ENCODE measurements around the gene ADAMTSL3. TPM values are rescaled to one million over a fixed set of nuclear protein-coding genes. Genes with fewer than 3 reads are reported as not detected.

The ADAMTSL3 gene
- total RNA-seq, 1 donor from 2014 or later, result 0.32 TPM

- TF ChIP-seq CTCF (IDR thresholded peaks at IDR 0.05; ENCODE audit: partially characterized antibody, unreplicated experiment), result no peak
- H3K36me3 Mint-ChIP-seq (ENCODE audit: unreplicated experiment), result no peaks in the 10 kb centered on the region
- peaks cover 1% of the 10 kb centered on the region for H3K27me3 Mint-ChIP-seq (ENCODE audit: unreplicated experiment)
- no peak overlapping the region for H3K4me3 Mint-ChIP-seq (ENCODE audit: unreplicated experiment)
- no peak overlapping the region for H3K27ac Mint-ChIP-seq (ENCODE audit: unreplicated experiment)
- no peaks in the 10 kb centered on the region for H3K4me1 Mint-ChIP-seq (ENCODE audit: low read depth, unreplicated experiment)
- DNase-seq, result no peak
- H3K9me3 Mint-ChIP-seq (ENCODE audit: unreplicated experiment), result no peaks in the 10 kb centered on the region
Measured at GRCh38 chr15:83710452-83710851, 56.5 kb downstream of the ADAMTSL3 start.

GRCh38 chr15:83711236-83711635 is 57.3 kb downstream of the ADAMTSL3 start:
- Mint-ChIP-seq H3K4me3 (ENCODE audit: unreplicated experiment) (no peak overlapping the region), H3K36me3 (ENCODE audit: unreplicated experiment) (no peaks in the 10 kb centered on the region), H3K27me3 (ENCODE audit: unreplicated experiment) (peaks cover 1% of the 10 kb centered on the region), H3K4me1 (ENCODE audit: low read depth, unreplicated experiment) (no peaks in the 10 kb centered on the region), H3K9me3 (ENCODE audit: unreplicated experiment) (no peaks in the 10 kb centered on the region), H3K27ac (ENCODE audit: unreplicated experiment) (no peak overlapping the region)
- no peak for DNase-seq
- TF ChIP-seq CTCF (IDR thresholded peaks at IDR 0.05; ENCODE audit: partially characterized antibody, unreplicated experiment), result no peak

- Mint-ChIP-seq H3K9me3 (ENCODE audit: unreplicated experiment) (no peaks in the 10 kb centered on the region), H3K36me3 (ENCODE audit: unreplicated experiment) (no peaks in the 10 kb centered on the region), H3K4me1 (ENCODE audit: low read depth, unreplicated experiment) (no peaks in the 10 kb centered on the region), H3K27ac (ENCODE audit: unreplicated experiment) (no peak overlapping the region), H3K27me3 (ENCODE audit: unreplicated experiment) (peaks cover 1% of the 10 kb centered on the region), H3K4me3 (ENCODE audit: unreplicated experiment) (no peak overlapping the region)
- DNase-seq, result no peak
- no peak for TF ChIP-seq CTCF (IDR thresholded peaks at IDR 0.05; ENCODE audit: partially characterized antibody, unreplicated experiment)
Measured at GRCh38 chr15:83713242-83713641, 59.3 kb downstream of the ADAMTSL3 start.

GRCh38 chr15:83714939-83715628 is 61.2 kb downstream of the ADAMTSL3 start:
- DNase-seq, result no peak
- H3K36me3 Mint-ChIP-seq (ENCODE audit: unreplicated experiment), result no peaks in the 10 kb centered on the region
- H3K27ac Mint-ChIP-seq (ENCODE audit: unreplicated experiment), result no peak overlapping the region
- no peaks in the 10 kb centered on the region for H3K9me3 Mint-ChIP-seq (ENCODE audit: unreplicated experiment)
- no peaks in the 10 kb centered on the region for H3K4me1 Mint-ChIP-seq (ENCODE audit: low read depth, unreplicated experiment)
- TF ChIP-seq CTCF (IDR thresholded peaks at IDR 0.05; ENCODE audit: partially characterized antibody, unreplicated experiment), result no peak
- no peak overlapping the region for H3K4me3 Mint-ChIP-seq (ENCODE audit: unreplicated experiment)
- peaks cover 1% of the 10 kb centered on the region for H3K27me3 Mint-ChIP-seq (ENCODE audit: unreplicated experiment)

GRCh38 chr15:83716605-83717004 is 62.7 kb downstream of the ADAMTSL3 start:
- TF ChIP-seq CTCF (IDR thresholded peaks at IDR 0.05; ENCODE audit: partially characterized antibody, unreplicated experiment), result no peak
- no peaks in the 10 kb centered on the region for H3K4me1 Mint-ChIP-seq (ENCODE audit: low read depth, unreplicated experiment)
- H3K27me3 Mint-ChIP-seq (ENCODE audit: unreplicated experiment), result peaks cover 1% of the 10 kb centered on the region
- H3K27ac Mint-ChIP-seq (ENCODE audit: unreplicated experiment), result no peak overlapping the region
- no peaks in the 10 kb centered on the region for H3K36me3 Mint-ChIP-seq (ENCODE audit: unreplicated experiment)
- no peaks in the 10 kb centered on the region for H3K9me3 Mint-ChIP-seq (ENCODE audit: unreplicated experiment)
- no peak overlapping the region for H3K4me3 Mint-ChIP-seq (ENCODE audit: unreplicated experiment)
- no peak for DNase-seq

All from glutamatergic neuron (in vitro differentiated cells).